GM21367 (cell line): ENCODE measurements around the gene ZBTB21.
"Not testable (repeated sequence)": the region's sequence is repeated elsewhere in the genome, so short reads cannot be mapped to it uniquely, and the experiment has no call there.

ENCODE experiments used
- ATAC-seq: cut with Tn5 transposase; IDR thresholded peaks from one replicate; pipeline ENCODE4 v1.9.1; 2021; ENCODE audit not compliant: unreplicated experiment

ZBTB21 gene

GRCh38 chr21:41995577-41995976 lies 14.6 kb downstream of the ZBTB21 start:
- no peak for ATAC-seq

DNA sequence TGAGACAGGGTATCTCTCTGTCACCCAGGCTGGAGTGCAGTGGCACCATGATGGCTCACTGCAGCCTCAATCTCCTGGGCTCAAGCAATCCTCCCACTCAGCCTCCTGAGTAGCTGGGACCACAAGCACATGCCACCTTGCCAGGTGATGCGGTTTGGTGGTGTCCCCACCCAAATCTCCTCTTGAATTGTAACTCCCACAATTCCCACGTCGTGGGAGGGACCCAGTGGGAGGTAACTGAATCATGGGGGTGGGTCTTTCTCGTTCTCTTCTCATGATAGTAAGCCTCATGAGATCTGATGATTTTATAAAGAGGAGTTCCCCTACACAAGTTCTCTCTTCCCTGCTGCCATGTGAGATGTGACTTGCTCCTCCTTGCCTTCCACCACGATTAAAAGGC lies 15.5 kb downstream of the ZBTB21 start:
- ATAC-seq, result not testable (repeated sequence)

- no peak for ATAC-seq
Measured at GRCh38 chr21:41993744-41994143, 16.4 kb downstream of the ZBTB21 start.

- ATAC-seq, result no peak
Measured at GRCh38 chr21:41992576-41992975, 17.6 kb downstream of the ZBTB21 start.

DNA sequence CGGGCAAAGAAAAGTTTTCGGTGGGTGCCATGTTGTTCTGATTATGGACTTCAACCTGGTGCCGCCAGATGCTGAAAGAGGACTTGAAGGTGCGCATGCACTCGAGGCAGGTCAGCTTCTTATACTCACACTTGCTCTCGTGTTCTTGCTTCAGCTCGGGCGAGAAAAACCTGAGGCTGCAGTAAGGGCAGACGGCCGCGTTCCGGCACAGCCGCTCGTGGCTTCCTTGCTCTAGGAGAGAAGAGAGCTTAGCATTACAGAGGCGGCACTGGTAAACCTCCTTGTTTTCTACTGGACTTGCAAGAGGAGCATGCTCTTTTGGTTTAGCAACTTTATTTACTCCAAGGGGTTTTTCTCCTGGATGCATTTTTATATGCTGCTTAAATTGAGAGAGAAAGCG lies 18.5 kb downstream of the ZBTB21 start:
- no peak for ATAC-seq

DNA sequence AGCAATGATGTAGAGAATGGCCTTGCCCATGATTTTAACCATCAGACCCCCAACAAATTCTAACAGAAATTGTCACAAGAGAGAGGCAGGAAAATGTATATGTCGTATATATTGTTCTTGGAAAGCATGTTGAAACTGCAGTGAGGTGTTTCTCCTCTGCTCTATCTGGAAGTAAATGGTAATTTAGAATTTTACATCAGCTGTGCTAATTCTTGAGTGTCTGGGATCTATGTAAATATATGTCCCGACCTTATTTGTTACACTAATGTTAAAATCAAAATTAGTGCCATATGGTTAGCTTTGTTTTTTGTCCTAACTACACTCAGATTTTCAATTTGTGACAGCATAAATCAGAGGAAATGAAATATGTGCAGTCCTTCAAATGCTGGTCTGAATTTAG lies 20.5 kb downstream of the ZBTB21 start:
- no peak for ATAC-seq

DNA sequence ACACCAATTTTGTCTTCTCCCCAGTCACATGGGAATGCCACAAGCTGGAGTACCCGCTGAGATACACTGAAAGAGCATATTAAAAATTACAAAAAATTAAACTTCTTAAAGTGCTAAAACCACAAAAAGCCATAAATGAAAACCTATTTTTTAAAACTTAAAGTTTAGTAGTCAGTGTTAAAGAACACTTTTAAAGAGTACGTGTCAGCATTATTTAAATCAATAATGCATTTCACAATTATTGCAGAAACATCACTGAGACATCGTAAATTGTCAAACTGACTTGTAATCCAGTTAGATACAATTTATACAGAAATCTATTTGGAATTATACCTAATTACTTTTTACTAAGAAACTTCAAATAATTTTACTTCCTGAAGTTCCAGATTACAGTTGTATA lies 22.9 kb downstream of the ZBTB21 start:
- no peak for ATAC-seq

GRCh38 chr21:41985662-41986416 lies 24.3 kb downstream of the ZBTB21 start:
- ATAC-seq, result no peak

- no peak for ATAC-seq
Measured at GRCh38 chr21:41983229-41983628, 26.9 kb downstream of the ZBTB21 start.

- no peak for ATAC-seq
Measured at GRCh38 chr21:41980561-41980960, 29.6 kb downstream of the ZBTB21 start.

- ATAC-seq, result no peak
Measured at GRCh38 chr21:41979751-41980369, 30.3 kb downstream of the ZBTB21 start.

- no peak for ATAC-seq
Measured at GRCh38 chr21:41979335-41979734, 30.8 kb downstream of the ZBTB21 start.

DNA sequence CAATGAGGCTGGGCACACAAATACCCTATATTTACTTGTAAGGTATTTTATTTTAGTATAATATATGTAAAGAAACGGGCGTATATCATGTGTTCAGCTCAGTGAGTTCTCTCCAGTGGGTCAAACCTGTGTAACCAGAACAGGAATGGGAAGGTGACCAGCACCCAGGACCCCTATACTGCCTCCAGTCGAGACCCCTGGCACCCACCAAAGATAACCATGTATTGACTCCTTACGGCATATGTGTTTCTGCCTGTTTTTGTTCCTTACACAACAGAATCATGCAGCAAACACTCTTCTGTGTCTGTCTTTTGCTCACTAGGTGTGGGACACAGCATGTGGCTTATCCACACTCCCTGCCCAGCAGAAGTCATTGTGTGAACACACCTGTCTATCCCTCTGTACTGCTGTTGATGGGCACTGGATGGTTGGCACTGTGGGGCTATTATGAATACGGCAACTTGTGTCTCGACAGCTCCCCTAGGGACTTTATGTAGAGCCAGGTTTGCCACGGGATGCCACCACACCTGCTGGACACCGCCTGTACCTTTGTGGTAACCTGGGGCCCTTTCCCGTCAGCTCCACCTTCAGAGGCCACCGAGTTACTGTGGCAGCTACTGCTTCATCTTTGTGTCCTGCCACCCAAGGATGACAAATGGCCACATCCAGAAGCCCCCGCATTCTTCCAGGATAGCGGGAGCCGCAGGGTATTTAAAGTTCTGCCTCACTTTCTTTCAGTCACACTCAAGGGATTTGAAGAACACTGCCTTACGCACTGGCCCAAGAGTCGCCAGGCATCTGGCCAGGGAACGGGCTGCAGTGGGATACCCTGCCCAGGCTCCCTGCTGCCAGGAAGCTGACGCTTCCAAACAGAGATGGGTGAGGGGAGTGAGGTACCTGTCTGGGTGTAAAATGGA lies 32.9 kb downstream of the ZBTB21 start:
- no peak for ATAC-seq

GRCh38 chr21:41976611-41977010 lies 33.5 kb downstream of the ZBTB21 start:
- no peak for ATAC-seq

- ATAC-seq, result no peak
Measured at GRCh38 chr21:41975391-41976272, 34.5 kb downstream of the ZBTB21 start.

- ATAC-seq, result no peak
Measured at GRCh38 chr21:41974752-41975053, 35.5 kb downstream of the ZBTB21 start.

GRCh38 chr21:41973861-41974751 lies 36.1 kb downstream of the ZBTB21 start:
- no peak for ATAC-seq

GRCh38 chr21:41973427-41973831 lies 36.7 kb downstream of the ZBTB21 start:
- ATAC-seq, result no peak

DNA sequence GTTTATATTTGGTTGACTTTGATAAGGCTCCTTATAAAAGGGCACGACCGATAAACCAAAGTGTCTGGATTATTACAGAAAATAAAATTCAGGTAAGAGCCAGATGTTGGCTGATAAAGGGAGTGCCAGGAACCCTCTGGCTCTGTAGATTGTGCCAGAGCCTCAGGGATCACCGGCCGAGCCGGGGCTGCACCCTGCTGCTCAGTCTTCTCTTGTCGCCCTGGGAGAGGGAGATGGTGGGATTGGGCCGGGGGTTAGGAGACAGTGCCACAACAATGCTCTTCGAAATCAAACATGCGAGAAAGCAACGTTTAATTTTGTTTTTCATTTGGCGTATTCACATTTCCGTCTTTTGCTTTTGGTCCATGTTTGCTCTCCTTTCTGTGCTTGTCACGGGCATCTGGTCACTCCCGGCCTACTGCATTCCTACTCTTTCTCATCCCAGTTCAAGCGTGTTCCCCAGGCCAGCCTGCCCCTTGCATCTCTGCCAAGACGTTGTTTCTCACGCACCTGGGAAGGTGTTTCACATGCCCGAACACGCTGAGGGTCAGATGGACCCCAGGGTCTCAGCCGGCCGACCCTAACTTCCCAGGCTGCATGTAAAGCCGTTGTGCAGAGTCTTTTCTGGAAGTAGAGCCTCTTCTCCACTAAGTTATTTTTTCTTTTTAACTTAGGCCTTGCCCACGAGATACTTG lies 37.5 kb downstream of the ZBTB21 start:
- ATAC-seq, result no peak
